Heart left ventricle (tissue), 13 donors: ENCODE results near the gene DNER.

Source experiments
- POLR2A ChIP-seq, 2 donors: fragments of 450-650 bp; IDR thresholded peaks; one replicate each; pipeline ENCODE4 v1.6.1; 2017; ENCODE audit warnings: antibody characterized with exemption in 2 of 2, mild to moderate bottlenecking in 2 of 2, moderate library complexity in 2 of 2
- TF ChIP-seq, protein P1 (sequence below), 12 donors: fragments of 200-600 bp; sonication (generic) in 4 of 12; IDR thresholded peaks; one replicate each; pipeline versions ENCODE4 v1.5.0 to v1.8.0; 2018 to 2022; ENCODE audit warnings: antibody characterized with exemption in 12 of 12, mild to moderate bottlenecking in 5 of 12
- donor health status: ischemic (EF 13 %, LVEDD 7.1; RV severe dilation, severe dysfunction).
- donor health status: DM: no; HTN: yes; CAD: no.
- donor health status: DM: no; HTN: no; CAD: no.
- donor health status: ischemic (EF 25% LVEDD 6.9; RV normal size, moderate dysfunction).
- donor health status: ischemic (EF 25% LVEDD 5.7; RV mildly dilated, moderate dysfunction).
- donor health status: ischemic (EF 35%, LVEDD 5.7; RV mildly dilated, moderate dysfunction).
- donor health status: nonischemic (EF 11% LVEDD 7.7; RV severe dilation, severe dysfunction).
- donor health status: DM: yes; HTN: yes; CAD: no.
- donor health status: PGD.
- donor health status: ischemic (EF 29% LVEDD 5.4; RV normal size, mild dysfunction).
- donor health status: nonischemic (EF 23%, LVEDD 6.1; RV moderate dilation, normal function).

DNA sequence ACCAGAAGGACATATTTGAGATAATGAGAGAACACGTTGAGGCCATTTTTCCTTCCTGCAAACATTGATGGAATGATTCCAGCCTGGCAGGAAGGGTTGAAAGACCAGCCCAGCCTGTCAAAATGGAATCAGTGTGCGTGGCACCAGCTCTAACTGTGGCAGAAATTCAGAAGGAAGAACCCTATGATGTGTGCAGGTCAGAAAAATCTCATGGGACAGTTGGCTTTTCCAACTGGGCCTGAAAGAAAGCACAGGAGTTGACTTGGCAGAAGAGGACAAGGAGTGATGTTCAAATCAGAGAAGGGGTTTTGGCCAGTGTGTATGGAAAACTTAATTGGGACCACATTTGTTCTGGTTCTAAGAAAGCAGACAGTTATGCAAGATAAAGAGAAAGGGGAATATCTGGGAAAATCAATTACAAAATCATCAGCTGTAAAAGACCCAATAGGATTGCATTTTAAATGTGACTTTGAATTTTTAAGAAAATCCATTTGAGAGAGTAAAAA lies 250.5 kb downstream of the DNER start:
- TF ChIP-seq, protein P1, sequence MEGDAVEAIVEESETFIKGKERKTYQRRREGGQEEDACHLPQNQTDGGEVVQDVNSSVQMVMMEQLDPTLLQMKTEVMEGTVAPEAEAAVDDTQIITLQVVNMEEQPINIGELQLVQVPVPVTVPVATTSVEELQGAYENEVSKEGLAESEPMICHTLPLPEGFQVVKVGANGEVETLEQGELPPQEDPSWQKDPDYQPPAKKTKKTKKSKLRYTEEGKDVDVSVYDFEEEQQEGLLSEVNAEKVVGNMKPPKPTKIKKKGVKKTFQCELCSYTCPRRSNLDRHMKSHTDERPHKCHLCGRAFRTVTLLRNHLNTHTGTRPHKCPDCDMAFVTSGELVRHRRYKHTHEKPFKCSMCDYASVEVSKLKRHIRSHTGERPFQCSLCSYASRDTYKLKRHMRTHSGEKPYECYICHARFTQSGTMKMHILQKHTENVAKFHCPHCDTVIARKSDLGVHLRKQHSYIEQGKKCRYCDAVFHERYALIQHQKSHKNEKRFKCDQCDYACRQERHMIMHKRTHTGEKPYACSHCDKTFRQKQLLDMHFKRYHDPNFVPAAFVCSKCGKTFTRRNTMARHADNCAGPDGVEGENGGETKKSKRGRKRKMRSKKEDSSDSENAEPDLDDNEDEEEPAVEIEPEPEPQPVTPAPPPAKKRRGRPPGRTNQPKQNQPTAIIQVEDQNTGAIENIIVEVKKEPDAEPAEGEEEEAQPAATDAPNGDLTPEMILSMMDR (IDR thresholded peaks at IDR 0.05), result no peak
- TF ChIP-seq POLR2A (IDR thresholded peaks at IDR 0.05), result no peak
